MM.1S (cell line): ENCODE results near the gene SPAG17.
"Not testable (repeated sequence)": the region's sequence is repeated elsewhere in the genome, so short reads cannot be mapped to it uniquely, and the experiment has no call there.

Source experiments
- EZH2 ChIP-seq: fragments of 300-600 bp; sonication (generic); optimal IDR thresholded peaks from 2 replicates; pipeline ENCODE3; 2017; ENCODE audit warnings: low read depth, mild to moderate bottlenecking, antibody characterized with exemption, low read length, mixed read lengths
- TF ChIP-seq, protein P1 (sequence below): fragments of 300-600 bp; sonication (generic); IDR thresholded peaks from 2 replicates; pipeline ENCODE4 v1.5.1; 2016; ENCODE audit warnings: antibody characterized with exemption, low read length, mixed read lengths

DNA sequence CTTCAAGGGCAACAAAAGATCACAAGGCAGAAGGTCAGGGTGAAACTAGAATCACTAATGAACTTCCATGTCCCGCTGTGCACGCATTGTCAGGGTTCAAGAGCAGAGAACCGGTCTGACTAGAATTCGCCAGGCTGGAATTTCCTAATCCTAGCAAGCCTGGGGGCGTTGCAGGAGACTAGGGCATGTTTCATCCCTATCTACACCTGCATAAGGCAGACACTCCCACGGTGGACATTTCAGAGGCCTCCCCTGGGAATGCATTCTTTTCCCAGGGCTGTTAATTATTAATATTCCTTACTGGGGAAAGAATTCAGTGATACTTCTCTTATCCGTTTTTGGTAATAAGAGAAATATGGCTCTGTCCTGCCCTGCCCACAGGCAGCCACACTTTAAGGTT, 262.3 kb downstream of the SPAG17 start:
- TF ChIP-seq, protein P1, sequence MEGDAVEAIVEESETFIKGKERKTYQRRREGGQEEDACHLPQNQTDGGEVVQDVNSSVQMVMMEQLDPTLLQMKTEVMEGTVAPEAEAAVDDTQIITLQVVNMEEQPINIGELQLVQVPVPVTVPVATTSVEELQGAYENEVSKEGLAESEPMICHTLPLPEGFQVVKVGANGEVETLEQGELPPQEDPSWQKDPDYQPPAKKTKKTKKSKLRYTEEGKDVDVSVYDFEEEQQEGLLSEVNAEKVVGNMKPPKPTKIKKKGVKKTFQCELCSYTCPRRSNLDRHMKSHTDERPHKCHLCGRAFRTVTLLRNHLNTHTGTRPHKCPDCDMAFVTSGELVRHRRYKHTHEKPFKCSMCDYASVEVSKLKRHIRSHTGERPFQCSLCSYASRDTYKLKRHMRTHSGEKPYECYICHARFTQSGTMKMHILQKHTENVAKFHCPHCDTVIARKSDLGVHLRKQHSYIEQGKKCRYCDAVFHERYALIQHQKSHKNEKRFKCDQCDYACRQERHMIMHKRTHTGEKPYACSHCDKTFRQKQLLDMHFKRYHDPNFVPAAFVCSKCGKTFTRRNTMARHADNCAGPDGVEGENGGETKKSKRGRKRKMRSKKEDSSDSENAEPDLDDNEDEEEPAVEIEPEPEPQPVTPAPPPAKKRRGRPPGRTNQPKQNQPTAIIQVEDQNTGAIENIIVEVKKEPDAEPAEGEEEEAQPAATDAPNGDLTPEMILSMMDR, result not testable (repeated sequence)
- TF ChIP-seq EZH2, result not testable (repeated sequence)
